ENCODE data around the gene FNDC3A.

FNDC3A gene

DNA sequence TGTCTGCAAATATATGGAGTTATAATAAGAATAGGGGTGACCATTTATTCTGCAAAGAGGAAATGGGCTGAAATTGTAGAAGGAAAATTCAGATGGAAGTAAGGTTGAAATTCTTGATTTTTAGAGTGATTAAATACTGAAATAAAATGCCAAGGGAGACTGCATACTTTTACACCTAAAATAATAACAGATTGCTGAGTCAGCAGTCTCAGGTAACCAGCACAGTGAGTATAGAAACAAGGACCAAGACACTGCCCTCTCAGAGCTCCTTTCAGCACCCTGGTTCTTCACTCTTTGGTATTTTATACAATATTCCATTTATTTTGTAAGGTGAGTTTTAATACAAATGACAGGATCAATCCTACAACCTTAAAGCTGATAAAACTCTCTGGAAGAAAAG, 195.6 kb downstream of the FNDC3A start:
- Histone ChIP-seq H3K79me2 (no peaks in the 10 kb centered on the region), H3K36me3 (ENCODE audit: control insufficient read depth, insufficient read depth, low read length) (no peaks in the 10 kb centered on the region), H3K27me3 (ENCODE audit: control insufficient read depth, insufficient read depth, low read length) (no peaks in the 10 kb centered on the region), H2AFZ (no peak overlapping the region), H3K4me3 (ENCODE audit: low read depth, low read length) (no peak overlapping the region), H3K9me3 (ENCODE audit: control insufficient read depth, low read length) (no peaks in the 10 kb centered on the region), H3K4me2 (ENCODE audit: low read length) (no peak overlapping the region), H3K9ac (no peak overlapping the region), H3K4me1 (no peaks in the 10 kb centered on the region), H3K27ac (no peak overlapping the region)
- TF ChIP-seq, protein P1, sequence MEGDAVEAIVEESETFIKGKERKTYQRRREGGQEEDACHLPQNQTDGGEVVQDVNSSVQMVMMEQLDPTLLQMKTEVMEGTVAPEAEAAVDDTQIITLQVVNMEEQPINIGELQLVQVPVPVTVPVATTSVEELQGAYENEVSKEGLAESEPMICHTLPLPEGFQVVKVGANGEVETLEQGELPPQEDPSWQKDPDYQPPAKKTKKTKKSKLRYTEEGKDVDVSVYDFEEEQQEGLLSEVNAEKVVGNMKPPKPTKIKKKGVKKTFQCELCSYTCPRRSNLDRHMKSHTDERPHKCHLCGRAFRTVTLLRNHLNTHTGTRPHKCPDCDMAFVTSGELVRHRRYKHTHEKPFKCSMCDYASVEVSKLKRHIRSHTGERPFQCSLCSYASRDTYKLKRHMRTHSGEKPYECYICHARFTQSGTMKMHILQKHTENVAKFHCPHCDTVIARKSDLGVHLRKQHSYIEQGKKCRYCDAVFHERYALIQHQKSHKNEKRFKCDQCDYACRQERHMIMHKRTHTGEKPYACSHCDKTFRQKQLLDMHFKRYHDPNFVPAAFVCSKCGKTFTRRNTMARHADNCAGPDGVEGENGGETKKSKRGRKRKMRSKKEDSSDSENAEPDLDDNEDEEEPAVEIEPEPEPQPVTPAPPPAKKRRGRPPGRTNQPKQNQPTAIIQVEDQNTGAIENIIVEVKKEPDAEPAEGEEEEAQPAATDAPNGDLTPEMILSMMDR (IDR thresholded peaks at IDR 0.05): no peak

DNA sequence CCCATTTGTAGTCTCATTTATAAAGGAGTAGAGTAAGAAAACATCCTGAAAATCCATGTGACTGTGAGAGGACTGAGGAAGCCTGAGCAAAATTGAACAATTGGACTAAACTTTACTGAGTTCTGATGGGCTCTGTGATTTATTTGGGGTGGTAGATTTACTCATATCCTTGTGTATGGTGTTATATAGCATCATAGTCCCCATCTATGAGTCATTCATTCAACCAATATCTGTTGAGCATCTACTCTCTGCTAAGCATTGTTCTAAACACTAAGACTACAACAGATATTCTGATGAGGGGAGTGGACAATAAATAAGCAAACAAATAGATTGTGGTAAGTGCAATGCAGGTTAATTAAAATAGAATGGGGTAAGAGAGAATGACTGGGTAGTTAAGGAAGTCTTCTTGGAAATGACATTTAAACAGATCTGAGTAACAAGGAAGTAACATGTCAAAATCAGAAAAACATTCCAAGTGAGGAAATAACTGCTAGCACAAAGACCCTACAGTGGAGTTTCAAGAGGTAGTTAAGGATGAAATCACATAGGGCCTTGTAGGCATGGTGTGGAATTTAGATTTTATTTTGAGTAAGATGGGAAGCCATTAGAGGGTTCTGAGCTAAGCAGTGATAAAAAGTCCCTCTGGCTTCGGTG, 208.1 kb downstream of the FNDC3A start:
- Histone ChIP-seq H3K27ac (no peak overlapping the region), H3K9ac (no peak overlapping the region), H3K4me2 (ENCODE audit: low read length) (no peak overlapping the region), H3K4me3 (ENCODE audit: low read depth, low read length) (no peak overlapping the region), H3K36me3 (ENCODE audit: control insufficient read depth, insufficient read depth, low read length) (no peaks in the 10 kb centered on the region), H3K79me2 (no peaks in the 10 kb centered on the region), H3K9me3 (ENCODE audit: control insufficient read depth, low read length) (no peaks in the 10 kb centered on the region), H2AFZ (no peak overlapping the region), H3K4me1 (no peaks in the 10 kb centered on the region), H3K27me3 (ENCODE audit: control insufficient read depth, insufficient read depth, low read length) (no peaks in the 10 kb centered on the region)
- TF ChIP-seq, protein P1 (IDR thresholded peaks at IDR 0.05): no peak

DNA sequence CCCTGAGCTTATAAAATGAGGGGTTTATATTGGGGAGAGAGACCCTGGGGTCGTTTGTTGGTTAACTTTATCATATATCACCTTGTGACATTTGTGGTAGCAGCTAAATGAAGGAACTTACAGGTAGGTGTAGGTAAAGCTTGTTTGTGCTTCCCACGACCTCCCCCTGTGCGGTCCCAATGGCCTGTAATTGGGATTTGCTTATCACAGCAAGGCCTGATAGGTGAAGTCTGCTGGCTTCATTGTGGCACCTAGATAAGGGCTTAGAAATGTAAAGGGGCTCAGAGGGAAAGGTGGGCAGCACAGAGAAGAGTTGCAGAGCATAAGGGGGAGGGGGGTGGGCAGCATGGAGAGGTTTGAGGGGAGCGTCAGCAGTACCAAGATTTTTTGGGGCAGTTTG, 208.9 kb downstream of the FNDC3A start:
- no peak overlapping the region for H3K9ac ChIP-seq
- TF ChIP-seq, protein P1 (IDR thresholded peaks at IDR 0.05): no peak
- H2AFZ ChIP-seq: no peak overlapping the region
- no peak overlapping the region for H3K4me2 ChIP-seq (ENCODE audit: low read length)
- no peaks in the 10 kb centered on the region for H3K36me3 ChIP-seq (ENCODE audit: control insufficient read depth, insufficient read depth, low read length)
- H3K27ac ChIP-seq: no peak overlapping the region
- no peak overlapping the region for H3K4me3 ChIP-seq (ENCODE audit: low read depth, low read length)
- no peaks in the 10 kb centered on the region for H3K4me1 ChIP-seq
- H3K79me2 ChIP-seq: no peaks in the 10 kb centered on the region
- no peaks in the 10 kb centered on the region for H3K27me3 ChIP-seq (ENCODE audit: control insufficient read depth, insufficient read depth, low read length)
- H3K9me3 ChIP-seq (ENCODE audit: control insufficient read depth, low read length): no peaks in the 10 kb centered on the region

DNA sequence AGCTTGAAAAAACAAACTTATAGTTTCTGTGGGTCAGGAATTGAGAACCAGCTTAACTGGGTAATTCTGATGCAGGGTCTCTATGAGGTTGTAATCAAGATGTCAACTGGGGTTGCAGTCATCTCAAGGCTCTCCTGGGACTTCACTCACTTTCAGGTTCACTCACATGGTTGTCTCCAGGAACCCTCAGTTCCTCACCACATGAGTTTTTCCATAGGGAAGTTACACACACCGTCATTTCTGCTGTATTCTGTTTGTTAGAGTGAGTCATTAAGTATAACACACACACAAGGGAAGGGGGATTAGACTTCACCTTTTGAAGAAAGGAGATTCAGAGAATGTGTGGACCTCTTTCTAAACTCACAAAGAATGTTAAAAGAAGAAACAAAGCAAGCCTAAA, 209.6 kb downstream of the FNDC3A start:
- TF ChIP-seq, protein P1 (IDR thresholded peaks at IDR 0.05): no peak
- Histone ChIP-seq H3K9me3 (ENCODE audit: control insufficient read depth, low read length) (no peaks in the 10 kb centered on the region), H3K27me3 (ENCODE audit: control insufficient read depth, insufficient read depth, low read length) (no peaks in the 10 kb centered on the region), H3K4me1 (no peaks in the 10 kb centered on the region), H3K36me3 (ENCODE audit: control insufficient read depth, insufficient read depth, low read length) (no peaks in the 10 kb centered on the region), H3K79me2 (no peaks in the 10 kb centered on the region), H3K27ac (no peak overlapping the region), H3K4me2 (ENCODE audit: low read length) (no peak overlapping the region), H2AFZ (no peak overlapping the region), H3K9ac (no peak overlapping the region), H3K4me3 (ENCODE audit: low read depth, low read length) (no peak overlapping the region)

DNA sequence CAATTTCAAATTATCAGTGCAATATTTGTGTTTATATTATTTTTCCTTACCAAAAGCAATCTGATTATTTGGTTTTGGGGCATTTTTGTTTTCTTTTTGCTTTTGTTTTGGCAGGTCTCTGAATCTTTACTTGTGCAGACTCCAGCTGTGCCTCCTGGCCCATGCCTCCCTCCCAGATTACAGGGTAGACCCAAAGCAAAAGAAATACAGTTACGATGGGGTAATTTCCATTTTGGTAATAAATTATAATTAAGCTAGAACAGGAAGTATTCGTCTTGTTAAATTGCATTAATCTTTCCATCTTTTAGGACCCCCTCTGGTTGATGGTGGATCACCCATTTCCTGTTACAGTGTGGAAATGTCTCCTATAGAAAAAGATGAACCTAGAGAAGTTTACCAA, 215.2 kb downstream of the FNDC3A start:
- H3K27ac ChIP-seq: no peak overlapping the region
- no peak overlapping the region for H3K9ac ChIP-seq
- TF ChIP-seq, protein P1 (IDR thresholded peaks at IDR 0.05): no peak
- H2AFZ ChIP-seq: no peak overlapping the region
- no peaks in the 10 kb centered on the region for H3K27me3 ChIP-seq (ENCODE audit: control insufficient read depth, insufficient read depth, low read length)
- no peaks in the 10 kb centered on the region for H3K9me3 ChIP-seq (ENCODE audit: control insufficient read depth, low read length)
- no peaks in the 10 kb centered on the region for H3K4me1 ChIP-seq
- no peaks in the 10 kb centered on the region for H3K36me3 ChIP-seq (ENCODE audit: control insufficient read depth, insufficient read depth, low read length)
- H3K4me2 ChIP-seq (ENCODE audit: low read length): no peak overlapping the region
- no peak overlapping the region for H3K4me3 ChIP-seq (ENCODE audit: low read depth, low read length)
- H3K79me2 ChIP-seq: no peaks in the 10 kb centered on the region
